GM12878 (cell line): ENCODE data around the gene OCRL. TPM values are rescaled to one million over a fixed set of nuclear protein-coding genes. Genes with fewer than 3 reads are reported as not detected.

Experiments used
- ATAC-seq: fragments of 200-7000 bp; cut with Tn5 transposase; 3 replicates; pipeline ENCODE4 v1.9.1; 2020; ENCODE audit warnings: mild to moderate bottlenecking, moderate library complexity
- BruUV-seq: library from RNA; stranded (reverse); fragments of 400-500 nt; replicated peaks from 2 replicates; lab custom pipeline; 2021; lab: Mats Ljungman, UMichigan
- CTCF ChIA-PET: fragments of 300-600 bp; sonication (Branson Sonifier 250); formaldehyde crosslinking; extraction: SDS; loops from one replicate; lab custom pipeline; 2021; ENCODE audit warnings: inconsistent platforms; lab: Yijun Ruan, JAX
- POLR2A ChIA-PET: fragments of 350-600 bp; formaldehyde crosslinking; extraction: SDS; loops from one replicate; lab custom pipeline; 2021; ENCODE audit warnings: inconsistent platforms; lab: Charles Lee
- RAD21 ChIA-PET: fragments of 300-600 bp; sonication (Branson Sonifier 250); formaldehyde crosslinking; loops from one replicate; lab custom pipeline; 2023; ENCODE audit warnings: antibody characterized with exemption; ENCODE audit not compliant: unreplicated experiment; lab: Charles Lee
- SMC1A ChIA-PET: fragments of 300-600 bp; sonication (Branson Sonifier 250); formaldehyde crosslinking; loops from one replicate; lab custom pipeline; 2023; ENCODE audit not compliant: unreplicated experiment, uncharacterized antibody; lab: Charles Lee
- DNase-seq: peaks from one replicate; pipeline ENCODE4 v3.0.0-alpha.2; 2011; ENCODE audit warnings: low read depth, low spot score
- FAIRE-seq: peaks from 3 replicates; lab custom pipeline; 2011; peaks lifted over from hg19 to GRCh38; lab: Jason Lieb, UNC
- H2AFZ ChIP-seq: 2 replicates; pipeline ENCODE4 v1.6.0; 2011; ENCODE audit warnings: low read depth, low read length, control low read depth; ENCODE audit not compliant: control insufficient read depth
- H3K27ac ChIP-seq: 2 replicates; pipeline ENCODE4 v1.5.1; 2011; ENCODE audit warnings: control low read depth; ENCODE audit not compliant: control insufficient read depth, insufficient read depth
- H3K27me3 ChIP-seq, 2 experiments: replicated peaks in 1 of 2; 2 replicates each; pipeline versions ENCODE4 v1.6.0 to v1.6.1; 2011; ENCODE audit warnings: low read length in 1 of 2; ENCODE audit not compliant: control insufficient read depth in 2 of 2, insufficient read depth in 2 of 2
- H3K36me3 ChIP-seq, 2 experiments: 2 replicates each; pipeline ENCODE4 v1.5.1; 2011; ENCODE audit warnings: low read length in 1 of 2; ENCODE audit not compliant: control insufficient read depth in 2 of 2, insufficient read depth in 2 of 2
- H3K4me1 ChIP-seq: 2 replicates; pipeline ENCODE4 v1.6.1; 2011; ENCODE audit warnings: mild to moderate bottlenecking, low read length, moderate library complexity, mixed read lengths; ENCODE audit not compliant: control insufficient read depth, insufficient read depth
- H3K4me2 ChIP-seq: 2 replicates; pipeline ENCODE4 v1.6.0; 2011; ENCODE audit warnings: control low read depth; ENCODE audit not compliant: control insufficient read depth, insufficient read depth
- H3K4me3 ChIP-seq: fragments of 200-600 bp; sonication (generic); 2 replicates; pipeline ENCODE4 v1.5.1; 2016
- H3K79me2 ChIP-seq: 2 replicates; pipeline ENCODE4 v1.6.0; 2011; ENCODE audit warnings: low read length; ENCODE audit not compliant: control insufficient read depth, insufficient read depth
- H3K9ac ChIP-seq: 2 replicates; pipeline ENCODE4 v1.8.0; 2011; ENCODE audit warnings: low read length, control low read depth, mixed read lengths; ENCODE audit not compliant: control insufficient read depth, insufficient read depth
- H3K9me3 ChIP-seq: replicated peaks from 3 replicates; pipeline ENCODE4 v1.5.1; 2011; ENCODE audit warnings: mild to moderate bottlenecking, low read length; ENCODE audit not compliant: control insufficient read depth, insufficient read depth
- H4K20me1 ChIP-seq: 2 replicates; pipeline ENCODE4 v1.6.0; 2011; ENCODE audit not compliant: control insufficient read depth, insufficient read depth
- BMI1 ChIP-seq: fragments of 450-650 bp; IDR thresholded peaks from 2 replicates; pipeline ENCODE4 v1.6.1; 2016; ENCODE audit warnings: mild to moderate bottlenecking, moderate library complexity, borderline replicate concordance
- CHD2 ChIP-seq: IDR thresholded peaks from 2 replicates; pipeline ENCODE4 v1.6.1; 2011; ENCODE audit warnings: low read depth, low read length, improper control_type of control experiment, borderline replicate concordance
- CTCF ChIP-seq, 3 experiments: IDR thresholded peaks in 2 of 3; conservative IDR thresholded peaks in 1 of 3; 2 replicates each; pipeline ENCODE4 v1.5.1; 2011; ENCODE audit warnings: low read depth in 3 of 3, low read length in 3 of 3, mild to moderate bottlenecking in 3 of 3, control low read depth in 2 of 3, moderate library complexity in 2 of 3, inconsistent platforms in 1 of 3, mixed read lengths in 1 of 3; ENCODE audit not compliant: control insufficient read depth in 2 of 3, insufficient read depth in 1 of 3; ENCODE audit errors: extremely low read depth in 1 of 3
- EED ChIP-seq: sonication (generic); IDR thresholded peaks from 2 replicates; pipeline ENCODE4 v1.6.1; 2016; ENCODE audit warnings: antibody characterized with exemption, low read depth
- EP300 ChIP-seq, 2 experiments: fragments of 150-350 bp in 1 of 2; IDR thresholded peaks; 2 replicates each; pipeline ENCODE4 v1.6.1; 2011 to 2012; ENCODE audit warnings: low read depth in 2 of 2, low read length in 2 of 2, borderline replicate concordance in 1 of 2, improper control_type of control experiment in 1 of 2, inconsistent platforms in 1 of 2; ENCODE audit not compliant: control insufficient read depth in 1 of 2
- FOXK2 ChIP-seq: fragments of 450-650 bp; IDR thresholded peaks from 2 replicates; pipeline ENCODE4 v1.6.1; 2017; ENCODE audit warnings: mild to moderate bottlenecking, moderate library complexity
- GABPA ChIP-seq: IDR thresholded peaks from 2 replicates; pipeline ENCODE4 v1.6.1; 2014; ENCODE audit warnings: antibody characterized with exemption, low read depth, mild to moderate bottlenecking, inconsistent platforms
- JUND ChIP-seq: IDR thresholded peaks from 2 replicates; pipeline ENCODE4 v1.6.1; 2012; ENCODE audit warnings: low read depth, mild to moderate bottlenecking, low read length, improper control_type of control experiment, moderate library complexity
- NBN ChIP-seq: fragments of 450-650 bp; IDR thresholded peaks from 2 replicates; pipeline ENCODE4 v1.6.1; 2016
- NFXL1 ChIP-seq: fragments of 450-650 bp; IDR thresholded peaks from 2 replicates; pipeline ENCODE4 v1.6.1; 2017; ENCODE audit warnings: antibody characterized with exemption, mild to moderate bottlenecking, borderline replicate concordance
- PAX8 ChIP-seq: fragments of 450-650 bp; IDR thresholded peaks from 2 replicates; pipeline ENCODE4 v1.6.1; 2017; ENCODE audit warnings: mild to moderate bottlenecking, moderate library complexity
- PML ChIP-seq: IDR thresholded peaks from 2 replicates; pipeline ENCODE4 v1.6.1; 2012; ENCODE audit warnings: low read length, inconsistent platforms
- SIX5 ChIP-seq: IDR thresholded peaks from 2 replicates; pipeline ENCODE4 v1.6.1; 2011; ENCODE audit warnings: mild to moderate bottlenecking, low read depth, low read length, moderate library complexity; ENCODE audit not compliant: severe bottlenecking
- TAF1 ChIP-seq: IDR thresholded peaks from 2 replicates; pipeline ENCODE4 v1.6.1; 2011; ENCODE audit warnings: mild to moderate bottlenecking, low read depth, low read length, borderline replicate concordance
- WRNIP1 ChIP-seq: IDR thresholded peaks from 2 replicates; pipeline ENCODE4 v1.6.1; 2011; ENCODE audit warnings: low read depth, low read length, improper control_type of control experiment, borderline replicate concordance
- WGBS: methylation state at CpG from one replicate; pipeline ENCODE4 v1.1.6; 2016; ENCODE audit warnings: low lambda C conversion rate; ENCODE audit not compliant: insufficient replicate concordance, insufficient coverage; ENCODE audit errors: missing lambda C conversion rate; 5-methylcytosine and 5-hydroxymethylcytosine counted together
- in situ Hi-C: fragments of 300-500 bp; cut with MboI; formaldehyde crosslinking; loops from 9 replicates; pipeline ENCODE4 v1.14.3; 2018; ENCODE audit warnings: mixed read lengths
- intact Hi-C: fragments of 100-400 bp; cut with micrococcal nuclease; formaldehyde crosslinking; loops from one replicate; pipeline ENCODE4 v1.14.2; 2022; ENCODE audit not compliant: unreplicated experiment
- polyA plus RNA-seq, 11 experiments: library from polyadenylated mRNA; depleted of rRNA in 4 of 11; unstranded in 6 of 11; stranded (reverse) in 5 of 11; fragments of >200 nt; fragmentation: Nextera tagmentation in 4 of 11; fragmentation: Illumina TruSeq in 1 of 11; extraction: Ambion mirVana in 4 of 11; extraction: Trizol in 1 of 11; gene quantifications; 1 replicate in 1 of 11; 2 replicates in 10 of 11; pipeline versions ENCODE4 v1.2.1 to v1.2.3, GENCODE V29; 2011 to 2016; ENCODE audit warnings: inconsistent platforms in 2 of 11, missing spikeins in 2 of 11, low read depth in 1 of 11
- total RNA-seq, 4 experiments: library from RNA; depleted of rRNA in 3 of 4; stranded (reverse); fragments of >200 nt in 3 of 4; fragmentation: Illumina TruSeq in 1 of 4; extraction: Trizol in 1 of 4; gene quantifications; 2 replicates each; pipeline versions ENCODE4 v1.2.1 to v1.2.3, GENCODE V29; 2013 to 2021

OCRL gene
- total and polyA plus RNA-seq, 10 of the 15 experiments (the other 5 are each of a cell fraction or from before 2014, with no cell fraction given) = 0.53 to 4.4 (median 2.3) TPM

- H2AFZ ChIP-seq = no peak overlapping the region
- no peaks in the 10 kb centered on the region for H3K36me3 ChIP-seq
- no peak overlapping the region for H3K27ac ChIP-seq
- no peaks in the 10 kb centered on the region for H3K9me3 ChIP-seq
- intact Hi-C loops (no loop called here), in situ Hi-C loops (no loop called here)
- no peaks in the 10 kb centered on the region for H3K4me1 ChIP-seq
- no peak for ATAC-seq
- SMC1A ChIA-PET = no interaction called here
- DNase-seq = no peak
- CTCF ChIA-PET = no interaction called here
- RAD21 ChIA-PET = no interaction called here
- POLR2A ChIA-PET = no interaction called here
- TF ChIP-seq NFXL1 (no peak), EED (no peak), WRNIP1 (no peak), GABPA (no peak), BMI1 (no peak), PML (no peak), CHD2 (no peak), CTCF (IDR thresholded peaks at IDR 0.05 in 2 of 3, conservative IDR thresholded peaks at IDR 0.05 in 1 of 3; ENCODE audit: control insufficient read depth in 2 of 3, extremely low read depth in 1 of 3, insufficient read depth in 1 of 3, low read depth in 3 of 3, low read length in 3 of 3) (no peak), SIX5 (no peak), TAF1 (no peak), EP300 (IDR thresholded peaks at IDR 0.05; ENCODE audit: borderline replicate concordance in 1 of 2, control insufficient read depth in 1 of 2, low read depth in 2 of 2, low read length in 2 of 2) (no peak), JUND (no peak), NBN (no peak), PAX8 (no peak), FOXK2 (no peak)
- no peaks in the 10 kb centered on the region for H4K20me1 ChIP-seq
- no peaks in the 10 kb centered on the region for H3K27me3 ChIP-seq
- no peak overlapping the region for H3K4me2 ChIP-seq
- BruUV-seq = no TSS peak
- no peaks in the 10 kb centered on the region for H3K79me2 ChIP-seq
- FAIRE-seq = no peak
- H3K9ac ChIP-seq = no peak overlapping the region
- no peak overlapping the region for H3K4me3 ChIP-seq
- WGBS = 18% methylated on average over 3 of the region's 3 CpGs
Observed at GRCh38 chrX:129497146-129497843, 42.8 kb upstream of the OCRL start.
